ENCODE results near the gene MTCL3.

- TF ChIP-seq MAX (IDR thresholded peaks at IDR 0.05), result no peak
- TF ChIP-seq CTCF (IDR thresholded peaks at IDR 0.05 in 2 of 3, conservative IDR thresholded peaks at IDR 0.05 in 1 of 3; ENCODE audit: borderline replicate concordance in 1 of 3, insufficient read depth in 1 of 3, low read depth in 2 of 3, low read length in 2 of 3), result no peak
- no peak for TF ChIP-seq ZNF274 (IDR thresholded peaks at IDR 0.05; ENCODE audit: low read depth, low read length)
- TF ChIP-seq CEBPB (IDR thresholded peaks at IDR 0.05; ENCODE audit: low read depth), result no peak
- no peak for TF ChIP-seq RAD21 (IDR thresholded peaks at IDR 0.05; ENCODE audit: low read depth)
- no peak for TF ChIP-seq SP1 (IDR thresholded peaks at IDR 0.05; ENCODE audit: low read depth)
- no peak for TF ChIP-seq ATF3 (IDR thresholded peaks at IDR 0.05)
- TF ChIP-seq EZH2phosphoT487 (IDR thresholded peaks at IDR 0.05; ENCODE audit: borderline replicate concordance), result no peak
- TF ChIP-seq YY1 (IDR thresholded peaks at IDR 0.05; ENCODE audit: extremely low read depth, insufficient replicate concordance, low read depth, low read length), result no peak
Observed at GRCh38 chr6:127434651-127435050, 84.5 kb downstream of the MTCL3 start.
